BLaER1 (cell line): ENCODE data around the gene WWOX.

Experiments
- H3K27ac ChIP-seq: shearing (Covaris generic); formaldehyde crosslinking; 2 replicates; pipeline ENCODE4 v1.8.1; 2022
- H3K27me3 ChIP-seq: shearing (Covaris generic); formaldehyde crosslinking; 2 replicates; pipeline ENCODE4 v1.8.1; 2022
- H3K36me3 ChIP-seq: shearing (Covaris generic); formaldehyde crosslinking; 2 replicates; pipeline ENCODE4 v1.8.1; 2022
- H3K4me1 ChIP-seq: shearing (Covaris generic); formaldehyde crosslinking; 2 replicates; pipeline ENCODE4 v1.8.1; 2022
- H3K4me2 ChIP-seq: shearing (Covaris generic); formaldehyde crosslinking; 2 replicates; pipeline ENCODE4 v1.8.1; 2022
- H3K4me3 ChIP-seq: shearing (Covaris generic); formaldehyde crosslinking; 2 replicates; pipeline ENCODE4 v1.8.1; 2022
- H3K9ac ChIP-seq: shearing (Covaris generic); formaldehyde crosslinking; 2 replicates; pipeline ENCODE4 v1.8.1; 2022
- H3K9me3 ChIP-seq: shearing (Covaris generic); formaldehyde crosslinking; 2 replicates; pipeline ENCODE4 v1.8.1; 2022
- H4K20me1 ChIP-seq: shearing (Covaris generic); formaldehyde crosslinking; 2 replicates; pipeline ENCODE4 v1.8.1; 2022
- Cebpa-rat ChIP-seq: shearing (Covaris generic); IDR thresholded peaks from 2 replicates; pipeline ENCODE4 v1.8.1; 2022

WWOX gene

GRCh38 chr16:78919852-78920251 is 820.4 kb downstream of the WWOX start:
- H3K9me3 ChIP-seq: peaks cover 33% of the 10 kb centered on the region
- H4K20me1 ChIP-seq: no peaks in the 10 kb centered on the region
- H3K4me3 ChIP-seq: no peak overlapping the region
- H3K4me1 ChIP-seq: no peaks in the 10 kb centered on the region
- H3K9ac ChIP-seq: no peak overlapping the region
- no peak overlapping the region for H3K27ac ChIP-seq
- H3K27me3 ChIP-seq: no peaks in the 10 kb centered on the region
- H3K36me3 ChIP-seq: no peaks in the 10 kb centered on the region
- TF ChIP-seq Cebpa-rat: no peak
- no peak overlapping the region for H3K4me2 ChIP-seq

- no peak for TF ChIP-seq Cebpa-rat
- no peaks in the 10 kb centered on the region for H3K36me3 ChIP-seq
- H3K9me3 ChIP-seq: peaks cover 33% of the 10 kb centered on the region
- H3K4me1 ChIP-seq: no peaks in the 10 kb centered on the region
- H3K9ac ChIP-seq: no peak overlapping the region
- no peak overlapping the region for H3K4me3 ChIP-seq
- H4K20me1 ChIP-seq: no peaks in the 10 kb centered on the region
- no peaks in the 10 kb centered on the region for H3K27me3 ChIP-seq
- no peak overlapping the region for H3K4me2 ChIP-seq
- H3K27ac ChIP-seq: no peak overlapping the region
Observed at GRCh38 chr16:78920621-78921020, 821.2 kb downstream of the WWOX start.

- Histone ChIP-seq H3K4me3 (no peak overlapping the region), H3K4me2 (no peak overlapping the region), H3K36me3 (no peaks in the 10 kb centered on the region), H3K9ac (no peak overlapping the region), H4K20me1 (no peaks in the 10 kb centered on the region), H3K9me3 (peaks cover 28% of the 10 kb centered on the region), H3K27ac (no peak overlapping the region), H3K4me1 (peaks cover 5% of the 10 kb centered on the region; the same call in 1 of the 2 replicates), H3K27me3 (no peaks in the 10 kb centered on the region)
- no peak for TF ChIP-seq Cebpa-rat
Observed at GRCh38 chr16:78925083-78925767, 825.8 kb downstream of the WWOX start.

GRCh38 chr16:78926723-78927210 is 827.3 kb downstream of the WWOX start:
- no peaks in the 10 kb centered on the region for H3K36me3 ChIP-seq
- TF ChIP-seq Cebpa-rat: no peak
- H3K27me3 ChIP-seq: no peaks in the 10 kb centered on the region

GRCh38 chr16:78927766-78928165 is 828.3 kb downstream of the WWOX start:
- Histone ChIP-seq H3K4me3 (no peak overlapping the region), H3K36me3 (no peaks in the 10 kb centered on the region), H4K20me1 (no peaks in the 10 kb centered on the region), H3K4me1 (peaks cover 5% of the 10 kb centered on the region; the same call in 1 of the 2 replicates), H3K27me3 (no peaks in the 10 kb centered on the region), H3K27ac (no peak overlapping the region), H3K9me3 (peaks cover 5% of the 10 kb centered on the region; the same call in 1 of the 2 replicates), H3K4me2 (no peak overlapping the region), H3K9ac (no peak overlapping the region)
- TF ChIP-seq Cebpa-rat: no peak

More at GRCh38 chr16:78926723-78927210, 827.3 kb downstream of the WWOX start:
- Histone ChIP-seq H3K9ac (no peak overlapping the region), H3K4me1 (peaks cover 5% of the 10 kb centered on the region; the same call in 1 of the 2 replicates), H4K20me1 (no peaks in the 10 kb centered on the region), H3K4me2 (no peak overlapping the region), H3K4me3 (no peak overlapping the region), H3K27ac (no peak overlapping the region), H3K9me3 (peaks cover 15% of the 10 kb centered on the region)

- no peak overlapping the region for H3K4me3 ChIP-seq
- H4K20me1 ChIP-seq: no peaks in the 10 kb centered on the region
- TF ChIP-seq Cebpa-rat: no peak
- H3K27ac ChIP-seq: no peak overlapping the region
- no peaks in the 10 kb centered on the region for H3K36me3 ChIP-seq
- no peaks in the 10 kb centered on the region for H3K9me3 ChIP-seq
- peaks cover 5% of the 10 kb centered on the region; the same call in 1 of the 2 replicates for H3K4me1 ChIP-seq
- H3K27me3 ChIP-seq: no peaks in the 10 kb centered on the region
- no peak overlapping the region for H3K4me2 ChIP-seq
- no peak overlapping the region for H3K9ac ChIP-seq
Observed at GRCh38 chr16:78929841-78930240, 830.4 kb downstream of the WWOX start.

GRCh38 chr16:78930561-78930960 is 831.1 kb downstream of the WWOX start:
- Histone ChIP-seq H3K4me1 (peaks cover 5% of the 10 kb centered on the region; the same call in 1 of the 2 replicates), H3K9ac (no peak overlapping the region), H3K36me3 (no peaks in the 10 kb centered on the region), H3K9me3 (no peaks in the 10 kb centered on the region), H3K4me3 (no peak overlapping the region), H3K27me3 (no peaks in the 10 kb centered on the region), H3K27ac (no peak overlapping the region), H4K20me1 (no peaks in the 10 kb centered on the region), H3K4me2 (no peak overlapping the region)
- no peak for TF ChIP-seq Cebpa-rat

GRCh38 chr16:78931267-78931666 is 831.8 kb downstream of the WWOX start:
- Histone ChIP-seq H3K4me3 (no peak overlapping the region), H3K4me1 (peaks cover 5% of the 10 kb centered on the region; the same call in 1 of the 2 replicates), H3K9me3 (no peaks in the 10 kb centered on the region), H3K9ac (no peak overlapping the region), H3K27me3 (no peaks in the 10 kb centered on the region), H3K36me3 (no peaks in the 10 kb centered on the region), H4K20me1 (no peaks in the 10 kb centered on the region), H3K4me2 (no peak overlapping the region), H3K27ac (no peak overlapping the region)
- no peak for TF ChIP-seq Cebpa-rat

GRCh38 chr16:78931678-78932077 is 832.2 kb downstream of the WWOX start:
- no peak for TF ChIP-seq Cebpa-rat
- Histone ChIP-seq H3K27ac (no peak overlapping the region), H3K27me3 (no peaks in the 10 kb centered on the region), H3K36me3 (no peaks in the 10 kb centered on the region), H3K9me3 (no peaks in the 10 kb centered on the region), H3K4me2 (no peak overlapping the region), H3K9ac (no peak overlapping the region), H3K4me3 (no peak overlapping the region), H4K20me1 (no peaks in the 10 kb centered on the region), H3K4me1 (peaks cover 5% of the 10 kb centered on the region; the same call in 1 of the 2 replicates)

- TF ChIP-seq Cebpa-rat: no peak
- Histone ChIP-seq H3K36me3 (no peaks in the 10 kb centered on the region), H3K9me3 (no peaks in the 10 kb centered on the region), H4K20me1 (no peaks in the 10 kb centered on the region), H3K4me3 (no peak overlapping the region), H3K27me3 (no peaks in the 10 kb centered on the region), H3K4me1 (peaks cover 5% of the 10 kb centered on the region; the same call in 1 of the 2 replicates), H3K4me2 (no peak overlapping the region), H3K27ac (no peak overlapping the region), H3K9ac (no peak overlapping the region)
Observed at GRCh38 chr16:78932355-78932943, 833.0 kb downstream of the WWOX start.
